IMR-90 (cell line): ENCODE data around the gene STAT3. TPM values are rescaled to one million over a fixed set of nuclear protein-coding genes. Genes with fewer than 3 reads are reported as not detected.
A peak's percentile ranks its signal among the peaks of the same experiment; 100 is the strongest.

Source experiments
- ATAC-seq: fragments of 200-7000 bp; cut with Tn5 transposase; 2 replicates; pipeline ENCODE4 v1.9.1; 2020; ENCODE audit warnings: low read depth, mild to moderate bottlenecking, moderate library complexity
- BruUV-seq: library from RNA; stranded (reverse); fragments of 400-500 nt; replicated peaks from 2 replicates; lab custom pipeline; 2021; lab: Mats Ljungman, UMichigan
- CTCF ChIA-PET: fragments of 300-600 bp; formaldehyde crosslinking; extraction: SDS; loops from one replicate; lab custom pipeline; 2021; ENCODE audit warnings: antibody characterized with exemption; lab: Yijun Ruan, JAX
- POLR2A ChIA-PET: fragments of 300-600 bp; sonication (Branson Sonifier 250); formaldehyde crosslinking; loops from one replicate; lab custom pipeline; 2022; ENCODE audit warnings: antibody characterized with exemption; ENCODE audit not compliant: unreplicated experiment; lab: Charles Lee
- DNase-seq: peaks from one replicate; pipeline ENCODE4 v3.0.0; 2013
- H2AFZ ChIP-seq: replicated peaks from 2 replicates; pipeline ENCODE3; 2013; ENCODE audit warnings: low read length, mild to moderate bottlenecking; ENCODE audit not compliant: poor library complexity
- H2AK5ac ChIP-seq: 2 replicates; pipeline ENCODE4 v1.6.1; 2013; ENCODE audit warnings: low read depth, low read length, inconsistent platforms
- H2AK9ac ChIP-seq: replicated peaks from 2 replicates; pipeline ENCODE3; 2013; ENCODE audit warnings: mild to moderate bottlenecking, low read depth, low read length, moderate library complexity; ENCODE audit not compliant: poor library complexity
- H2BK120ac ChIP-seq: 2 replicates; pipeline ENCODE4 v1.6.1; 2013; ENCODE audit warnings: low read depth, low read length, inconsistent platforms
- H2BK15ac ChIP-seq: 3 replicates; pipeline ENCODE4 v1.6.1; 2013; ENCODE audit warnings: low read depth, low read length, inconsistent platforms
- H2BK20ac ChIP-seq: 2 replicates; pipeline ENCODE4 v1.6.1; 2013; ENCODE audit warnings: low read depth, mild to moderate bottlenecking, inconsistent platforms, low read length, moderate library complexity
- H2BK5ac ChIP-seq: 2 replicates; pipeline ENCODE4 v1.6.1; 2013; ENCODE audit warnings: mild to moderate bottlenecking, low read depth, low read length, inconsistent platforms; ENCODE audit not compliant: poor library complexity, severe bottlenecking
- H3K14ac ChIP-seq: replicated peaks from 2 replicates; pipeline ENCODE4 v1.6.1; 2013; ENCODE audit warnings: low read depth, low read length, inconsistent platforms
- H3K18ac ChIP-seq: 2 replicates; pipeline ENCODE4 v1.6.1; 2013; ENCODE audit warnings: low read depth, low read length, control low read depth
- H3K23ac ChIP-seq: 2 replicates; pipeline ENCODE4 v1.6.1; 2013; ENCODE audit warnings: low read depth, low read length, inconsistent platforms
- H3K27ac ChIP-seq: 2 replicates; pipeline ENCODE4 v1.5.1; 2013; ENCODE audit warnings: mild to moderate bottlenecking, control low read depth, low read length; ENCODE audit not compliant: insufficient read depth
- H3K27me3 ChIP-seq: 2 replicates; pipeline ENCODE4 v1.6.1; 2013; ENCODE audit warnings: low read length; ENCODE audit not compliant: control insufficient read depth, insufficient read depth
- H3K36me3 ChIP-seq: 2 replicates; pipeline ENCODE4 v1.6.1; 2013; ENCODE audit warnings: low read length, mixed read lengths; ENCODE audit not compliant: control insufficient read depth, insufficient read depth
- H3K4ac ChIP-seq: 2 replicates; pipeline ENCODE4 v1.6.1; 2013; ENCODE audit warnings: low read depth, low read length, inconsistent platforms
- H3K4me1 ChIP-seq: 2 replicates; pipeline ENCODE4 v1.6.1; 2013; ENCODE audit warnings: low read length, mixed read lengths; ENCODE audit not compliant: control insufficient read depth, insufficient read depth
- H3K4me2 ChIP-seq: 2 replicates; pipeline ENCODE4 v1.6.1; 2013; ENCODE audit warnings: low read depth, mild to moderate bottlenecking, control low read depth, low read length, moderate library complexity
- H3K4me3 ChIP-seq: 2 replicates; pipeline ENCODE4 v1.5.1; 2013; ENCODE audit warnings: low read depth, mild to moderate bottlenecking, control low read depth, low read length, moderate library complexity; ENCODE audit not compliant: insufficient read depth
- H3K56ac ChIP-seq: 2 replicates; pipeline ENCODE4 v1.6.1; 2013; ENCODE audit warnings: low read length, inconsistent platforms; ENCODE audit not compliant: insufficient read depth; ENCODE audit errors: extremely low read depth
- H3K79me1 ChIP-seq, 2 experiments: 2 replicates each; pipeline ENCODE4 v1.6.1; 2013; ENCODE audit warnings: low read length in 2 of 2, inconsistent platforms in 1 of 2, low read depth in 1 of 2
- H3K9ac ChIP-seq: 2 replicates; pipeline ENCODE4 v1.6.1; 2013; ENCODE audit warnings: low read depth, low read length, control low read depth
- H3K9me1 ChIP-seq: 2 replicates; pipeline ENCODE4 v1.6.1; 2013; ENCODE audit warnings: low read length, inconsistent platforms; ENCODE audit not compliant: insufficient read depth
- H3K9me3 ChIP-seq: 2 replicates; pipeline ENCODE4 v1.6.1; 2013; ENCODE audit warnings: low read length; ENCODE audit not compliant: control insufficient read depth, insufficient read depth
- H4K20me1 ChIP-seq: 2 replicates; pipeline ENCODE4 v1.6.1; 2013; ENCODE audit warnings: low read length, inconsistent platforms; ENCODE audit not compliant: insufficient read depth
- H4K5ac ChIP-seq: 2 replicates; pipeline ENCODE4 v1.6.1; 2013; ENCODE audit warnings: mild to moderate bottlenecking, low read depth, low read length, control low read depth
- H4K8ac ChIP-seq, 2 experiments: 2 replicates each; pipeline ENCODE4 v1.6.1; 2013; ENCODE audit warnings: low read depth in 2 of 2, low read length in 2 of 2, control low read depth in 1 of 2, inconsistent platforms in 1 of 2
- H4K91ac ChIP-seq: 2 replicates; pipeline ENCODE4 v1.6.1; 2013; ENCODE audit warnings: low read depth, low read length, inconsistent platforms; ENCODE audit not compliant: insufficient read depth
- POLR2A ChIP-seq: IDR thresholded peaks from 2 replicates; pipeline ENCODE4 v1.6.1; 2012; ENCODE audit warnings: mild to moderate bottlenecking, low read depth, low read length
- WGBS, 2 experiments: methylation state at CpG; one replicate each; pipeline versions ENCODE4 v1.1.5 to v1.1.7; 2013; ENCODE audit warnings: missing lambda C conversion rate in 2 of 2; ENCODE audit not compliant: insufficient read length in 1 of 2; ENCODE audit errors: extremely low coverage in 2 of 2; 5-methylcytosine and 5-hydroxymethylcytosine counted together
- dilution Hi-C: fragments of 300-500 bp; cut with HindIII; formaldehyde crosslinking; loops from one replicate; pipeline ENCODE4 v1.14.3; 2018; ENCODE audit warnings: low sequenced_read_pairs; ENCODE audit not compliant: unreplicated experiment
- in situ Hi-C: fragments of 300-500 bp; cut with MboI; formaldehyde crosslinking; loops from 3 replicates; pipeline ENCODE4 v1.14.3; 2019; ENCODE audit warnings: low sequenced_read_pairs, inconsistent platforms, mixed read lengths
- intact Hi-C: fragments of 100-400 bp; cut with micrococcal nuclease; formaldehyde crosslinking; loops from 2 replicates; pipeline ENCODE4 v1.10.0; 2022
- polyA plus RNA-seq, 3 experiments: library from polyadenylated mRNA; depleted of rRNA; stranded (reverse); fragments of >200 nt; gene quantifications; 2 replicates each; pipeline ENCODE4 v1.2.3, GENCODE V29; 2012; ENCODE audit warnings: low replicate concordance in 1 of 3
- total RNA-seq: library from RNA; depleted of rRNA; stranded (reverse); fragments of >200 nt; gene quantifications from 2 replicates; pipeline ENCODE4 v1.2.3, GENCODE V29; 2012
- TF ChIP-seq, protein P1 (sequence below): fragments of 150-350 bp; IDR thresholded peaks from 2 replicates; pipeline ENCODE4 v1.6.1; 2017; ENCODE audit warnings: mild to moderate bottlenecking, antibody characterized with exemption, low read length, low read depth
- TF ChIP-seq, protein P2 (sequence below): fragments of 150-350 bp; IDR thresholded peaks from 2 replicates; pipeline ENCODE4 v1.6.1; 2016; ENCODE audit warnings: low read depth, mild to moderate bottlenecking, low read length, moderate library complexity, borderline replicate concordance

Gene STAT3
- total and polyA plus RNA-seq, 2 of the 4 experiments (the other 2 are of a cell fraction), result 47.2 to 66.3 TPM

DNA sequence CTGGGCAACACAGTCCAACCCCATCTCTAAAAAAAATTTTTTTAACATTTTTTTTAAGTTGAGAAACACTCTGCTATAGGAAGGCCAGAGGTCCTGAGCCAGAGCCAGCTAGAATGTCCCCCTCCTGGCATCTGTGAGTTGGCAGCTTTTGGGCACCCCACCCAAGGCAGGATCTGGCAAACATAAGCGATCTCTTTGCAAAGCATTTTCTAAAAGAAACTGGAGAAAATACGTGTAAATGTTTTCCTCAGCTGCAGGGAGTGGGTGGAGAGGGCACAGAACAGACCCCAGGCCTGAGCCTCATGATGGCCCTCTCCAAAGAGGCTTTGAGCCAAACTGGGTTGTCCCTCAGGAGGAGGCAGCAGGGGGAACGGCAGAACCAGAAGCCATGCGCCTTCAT is 23.1 kb upstream of the STAT3 start:
- no peak overlapping the region; the same call in 1 of the 2 replicates for H2AK5ac ChIP-seq
- H3K23ac ChIP-seq, result no peak overlapping the region
- no peak overlapping the region; the same call in 1 of the 2 replicates for H3K4me2 ChIP-seq
- peak overlapping the region; percentile 64; the same call in 1 of the 2 replicates for H3K27ac ChIP-seq
- peak overlapping the region; percentile 5 for H2BK5ac ChIP-seq
- no TSS peak for BruUV-seq
- no peaks in the 10 kb centered on the region for H3K27me3 ChIP-seq
- H3K4ac ChIP-seq, result no peak overlapping the region
- no peak overlapping the region for H2BK120ac ChIP-seq
- no peak overlapping the region for H4K8ac ChIP-seq
- ATAC-seq (no peak), DNase-seq (no peak)
- TF ChIP-seq, protein P1, sequence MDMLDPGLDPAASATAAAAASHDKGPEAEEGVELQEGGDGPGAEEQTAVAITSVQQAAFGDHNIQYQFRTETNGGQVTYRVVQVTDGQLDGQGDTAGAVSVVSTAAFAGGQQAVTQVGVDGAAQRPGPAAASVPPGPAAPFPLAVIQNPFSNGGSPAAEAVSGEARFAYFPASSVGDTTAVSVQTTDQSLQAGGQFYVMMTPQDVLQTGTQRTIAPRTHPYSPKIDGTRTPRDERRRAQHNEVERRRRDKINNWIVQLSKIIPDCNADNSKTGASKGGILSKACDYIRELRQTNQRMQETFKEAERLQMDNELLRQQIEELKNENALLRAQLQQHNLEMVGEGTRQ, result no peak
- TF ChIP-seq POLR2A, result no peak
- TF ChIP-seq, protein P2, sequence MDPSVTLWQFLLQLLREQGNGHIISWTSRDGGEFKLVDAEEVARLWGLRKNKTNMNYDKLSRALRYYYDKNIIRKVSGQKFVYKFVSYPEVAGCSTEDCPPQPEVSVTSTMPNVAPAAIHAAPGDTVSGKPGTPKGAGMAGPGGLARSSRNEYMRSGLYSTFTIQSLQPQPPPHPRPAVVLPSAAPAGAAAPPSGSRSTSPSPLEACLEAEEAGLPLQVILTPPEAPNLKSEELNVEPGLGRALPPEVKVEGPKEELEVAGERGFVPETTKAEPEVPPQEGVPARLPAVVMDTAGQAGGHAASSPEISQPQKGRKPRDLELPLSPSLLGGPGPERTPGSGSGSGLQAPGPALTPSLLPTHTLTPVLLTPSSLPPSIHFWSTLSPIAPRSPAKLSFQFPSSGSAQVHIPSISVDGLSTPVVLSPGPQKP, result no peak
- H3K9ac ChIP-seq, result peak overlapping the region; percentile 28; the same call in 1 of the 2 replicates
- H4K91ac ChIP-seq, result no peak overlapping the region
- H3K18ac ChIP-seq, result no peak overlapping the region
- no peak overlapping the region; the same call in 1 of the 2 replicates for H4K5ac ChIP-seq
- H3K36me3 ChIP-seq, result peaks cover 16% of the 10 kb centered on the region
- no peak overlapping the region for H2AK9ac ChIP-seq
- no peak overlapping the region for H2AFZ ChIP-seq
- H3K79me1 ChIP-seq, result peaks cover 0 to 54% of the 10 kb centered on the region in 2 experiments; a peak in 2 of 4 replicates
- H3K9me3 ChIP-seq, result no peaks in the 10 kb centered on the region
- WGBS, 2 experiments, result no CpG with 5 or more reads among the region's 4 CpGs
- dilution Hi-C loops (no loop called here), in situ Hi-C loops (no loop called here), intact Hi-C loops (no loop called here)
- H3K9me1 ChIP-seq, result peaks cover 42% of the 10 kb centered on the region
- POLR2A ChIA-PET, result no interaction called here
- no peak overlapping the region for H2BK20ac ChIP-seq
- no peak overlapping the region for H2BK15ac ChIP-seq
- H3K14ac ChIP-seq, result no peak overlapping the region
- peaks cover 100% of the 10 kb centered on the region for H4K20me1 ChIP-seq
- no peak overlapping the region for H3K4me3 ChIP-seq
- H3K56ac ChIP-seq, result no peak overlapping the region
- CTCF ChIA-PET, result interaction anchor here (1.2 kb wide), 1 partner anchor 106 kb away, joined by 4 read pairs; no protein-coding TSS in a partner anchor
- peaks cover 46% of the 10 kb centered on the region for H3K4me1 ChIP-seq
